ENCODE data around the gene VWCE.
A peak's percentile ranks its signal among the peaks of the same experiment; 100 is the strongest.
"Not testable (repeated sequence)": the region's sequence is repeated elsewhere in the genome, so short reads cannot be mapped to it uniquely, and the experiment has no call there.

Gene VWCE

DNA sequence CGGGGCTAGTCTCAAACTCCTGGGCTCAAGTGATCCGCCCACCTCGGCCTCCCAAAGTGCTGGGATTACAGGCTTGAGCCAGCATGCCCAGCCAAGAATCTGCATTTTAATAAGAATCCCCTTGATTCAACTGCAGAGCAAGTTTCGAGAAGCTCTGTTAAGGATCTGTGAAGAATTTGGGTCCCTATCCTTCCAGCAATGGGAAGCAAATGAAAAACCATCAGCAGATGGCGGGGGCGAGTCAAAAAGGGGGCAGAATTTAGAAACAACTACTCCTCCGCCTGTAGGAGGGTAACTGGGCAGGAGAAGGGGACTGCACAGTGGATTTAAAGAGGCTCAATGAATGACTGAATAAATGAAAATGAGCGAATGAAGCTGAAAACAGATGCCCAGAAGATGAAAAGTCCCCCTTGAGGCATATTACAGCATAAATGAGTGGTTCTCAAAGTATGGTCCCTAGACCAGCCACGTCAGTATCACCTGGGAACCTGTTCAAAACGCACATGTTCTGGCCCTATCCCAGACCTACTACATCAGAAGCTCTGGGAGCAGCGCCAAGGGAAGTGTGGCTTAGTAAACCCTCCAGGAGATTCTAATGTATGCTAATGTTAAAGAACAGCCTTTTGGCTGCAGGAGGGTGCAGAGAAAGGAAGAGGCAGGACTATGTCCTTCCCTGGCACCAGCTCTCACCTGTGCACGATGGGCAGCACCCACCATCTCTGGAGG is 15.0 kb downstream of the VWCE start:
- no peak for DNase-seq

DNA sequence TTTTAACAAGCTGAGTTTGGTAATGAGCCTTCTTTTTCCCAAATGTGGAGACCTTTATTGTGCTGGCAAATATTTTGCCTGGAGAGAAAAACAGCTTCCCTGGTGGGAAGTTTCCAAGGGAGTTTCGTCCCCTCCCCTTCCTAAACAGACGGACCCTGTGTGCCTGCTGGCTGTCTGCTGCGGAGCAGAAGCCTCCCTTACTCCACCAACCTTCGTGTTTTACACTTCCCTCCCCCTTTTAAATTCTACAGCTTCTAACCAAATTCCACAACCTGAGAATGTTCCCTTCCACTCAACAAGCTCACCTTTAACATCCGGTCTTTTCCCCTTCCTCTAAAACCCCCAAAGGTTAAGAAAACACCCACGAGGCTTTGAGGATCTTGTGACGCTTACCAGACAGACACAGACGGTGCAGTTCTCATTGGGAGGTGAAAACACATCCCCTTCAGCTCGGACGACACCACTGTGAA is 17.1 kb downstream of the VWCE start:
- DNase-seq = no peak

DNA sequence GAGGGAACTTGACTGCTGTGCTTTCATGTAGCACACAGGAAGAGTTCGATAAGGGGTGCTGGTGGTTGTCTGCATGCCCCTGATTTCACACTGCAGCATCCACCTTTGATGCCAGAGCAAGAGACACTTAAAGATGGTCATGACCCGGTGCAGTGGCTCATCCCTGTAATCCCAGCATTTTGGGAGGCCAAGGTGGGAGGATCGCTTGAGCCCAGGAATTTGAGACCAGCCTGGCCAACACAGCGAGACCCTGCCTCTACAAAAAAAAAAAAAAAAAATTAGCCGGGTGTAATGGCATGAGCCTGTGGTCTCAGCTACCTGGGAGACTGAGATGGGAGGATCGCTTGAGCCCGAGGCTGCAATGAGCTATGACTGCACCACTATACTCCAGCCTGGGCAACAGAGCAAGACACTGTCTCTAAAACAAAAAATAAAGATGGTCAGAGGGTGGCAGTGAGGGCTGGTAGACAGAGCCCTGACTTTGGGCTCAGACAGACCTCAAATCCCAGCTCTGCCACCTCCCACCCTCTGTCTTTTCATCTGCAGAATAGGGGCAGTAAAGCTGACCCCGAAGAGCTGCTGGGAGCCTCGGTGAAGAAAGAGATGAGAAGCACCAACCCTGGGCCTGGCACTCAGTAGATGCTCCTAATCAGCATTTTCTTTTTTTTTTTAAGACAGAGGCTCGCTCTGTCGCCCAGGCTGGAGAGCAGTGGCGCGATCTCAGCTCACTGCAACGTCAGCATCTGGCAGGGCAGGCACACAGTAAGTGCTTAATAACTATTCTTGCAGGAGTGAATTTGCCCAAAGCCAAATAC is 17.7 kb downstream of the VWCE start:
- DNase-seq = no peak

DNA sequence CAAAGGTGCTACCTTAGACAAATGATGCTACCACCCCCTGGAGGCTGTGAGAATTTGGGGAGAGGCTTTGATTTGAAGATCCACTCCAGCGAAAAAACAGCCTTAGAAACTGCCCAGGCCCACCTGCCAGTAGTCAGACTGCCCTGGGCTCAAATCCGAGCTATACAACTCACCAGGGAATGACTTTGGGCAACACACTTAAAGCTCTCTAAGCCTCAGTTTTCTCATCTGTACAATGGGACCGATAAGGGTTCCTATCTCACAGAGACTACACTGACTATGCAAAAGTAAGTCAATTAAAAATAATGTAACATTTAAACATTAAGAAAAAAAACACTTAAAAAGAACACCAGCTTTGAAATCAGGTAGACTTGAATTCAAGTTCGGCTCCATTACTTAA is 19.9 kb downstream of the VWCE start:
- no peak for DNase-seq

DNA sequence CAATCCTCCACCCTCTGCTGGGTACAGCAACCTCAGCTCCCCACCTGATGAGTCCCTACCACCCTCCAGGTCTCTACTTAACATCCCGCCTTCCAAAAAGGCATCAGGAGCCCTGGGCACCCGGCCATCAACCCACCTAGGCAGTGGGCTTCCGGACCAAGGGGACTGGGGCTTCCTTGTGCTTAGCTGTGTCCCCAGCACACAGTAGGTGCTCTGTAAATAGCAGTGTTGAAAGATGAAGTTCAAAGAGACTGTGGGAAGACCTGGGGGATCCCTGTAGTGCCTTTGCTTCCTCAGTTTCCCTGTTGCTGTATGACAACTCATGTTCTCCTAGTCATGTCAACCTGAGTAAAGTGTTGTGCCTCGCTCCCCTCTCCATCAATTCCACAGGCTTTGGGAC is 21.0 kb downstream of the VWCE start:
- no peak for DNase-seq

DNA sequence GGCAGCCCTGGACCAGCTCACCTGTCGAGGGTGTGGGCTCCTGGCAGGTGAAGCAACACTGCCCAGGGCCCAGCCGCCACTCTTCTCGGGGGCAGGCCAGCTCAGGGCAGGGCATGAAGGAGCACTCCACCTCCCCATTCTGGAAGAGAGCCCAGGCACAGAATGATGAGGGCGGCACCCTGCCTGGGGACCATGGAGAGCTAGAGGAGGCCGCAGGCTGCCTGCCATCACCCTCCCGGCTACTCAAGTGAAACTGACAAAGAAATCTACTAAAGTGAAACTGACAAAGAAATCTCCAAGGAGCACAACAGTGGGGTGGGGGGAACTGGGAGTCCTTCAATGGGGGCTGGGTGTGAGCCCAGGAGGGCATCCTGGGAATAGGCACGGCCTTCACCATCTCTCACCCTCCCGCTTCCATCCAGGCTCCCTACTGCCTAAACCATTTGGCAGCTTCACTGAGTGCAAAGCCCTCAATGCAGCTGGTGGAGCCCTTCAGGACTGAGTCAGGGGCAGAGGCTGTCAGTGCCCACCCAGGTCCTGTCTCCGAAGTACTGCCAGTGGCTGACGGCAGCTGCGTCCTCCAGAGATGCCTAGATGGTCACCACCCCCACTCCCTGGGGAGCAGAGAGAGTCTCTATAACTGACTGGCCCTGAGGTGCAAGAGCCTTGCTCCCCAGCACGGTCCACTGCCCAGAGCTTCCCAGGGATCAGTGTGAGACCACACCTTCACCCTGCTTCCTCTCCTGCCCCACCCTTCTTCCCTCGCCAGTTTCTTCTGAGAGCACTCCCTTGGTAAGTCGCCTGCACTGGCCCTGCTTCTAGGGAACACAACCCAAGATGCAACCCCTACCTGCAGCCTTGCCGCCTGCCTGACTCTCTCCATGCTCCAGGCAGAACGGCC is 21.7 kb downstream of the VWCE start:
- no peak for DNase-seq

DNA sequence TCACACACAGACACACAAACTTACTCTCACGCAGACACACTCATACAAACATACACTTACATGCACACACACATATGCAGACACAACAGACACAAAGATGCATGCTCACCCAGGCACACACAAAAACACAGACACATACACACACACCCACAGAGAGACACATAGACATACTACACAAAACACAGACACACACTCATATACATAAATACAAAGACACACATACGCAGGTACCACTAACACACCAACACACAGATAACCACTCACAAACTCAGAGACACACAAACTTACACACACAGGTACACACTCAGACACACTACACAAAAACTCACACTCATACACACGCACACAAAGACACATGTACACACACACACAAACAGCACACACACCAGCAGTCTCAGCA is 22.4 kb downstream of the VWCE start:
- no peak for DNase-seq

DNA sequence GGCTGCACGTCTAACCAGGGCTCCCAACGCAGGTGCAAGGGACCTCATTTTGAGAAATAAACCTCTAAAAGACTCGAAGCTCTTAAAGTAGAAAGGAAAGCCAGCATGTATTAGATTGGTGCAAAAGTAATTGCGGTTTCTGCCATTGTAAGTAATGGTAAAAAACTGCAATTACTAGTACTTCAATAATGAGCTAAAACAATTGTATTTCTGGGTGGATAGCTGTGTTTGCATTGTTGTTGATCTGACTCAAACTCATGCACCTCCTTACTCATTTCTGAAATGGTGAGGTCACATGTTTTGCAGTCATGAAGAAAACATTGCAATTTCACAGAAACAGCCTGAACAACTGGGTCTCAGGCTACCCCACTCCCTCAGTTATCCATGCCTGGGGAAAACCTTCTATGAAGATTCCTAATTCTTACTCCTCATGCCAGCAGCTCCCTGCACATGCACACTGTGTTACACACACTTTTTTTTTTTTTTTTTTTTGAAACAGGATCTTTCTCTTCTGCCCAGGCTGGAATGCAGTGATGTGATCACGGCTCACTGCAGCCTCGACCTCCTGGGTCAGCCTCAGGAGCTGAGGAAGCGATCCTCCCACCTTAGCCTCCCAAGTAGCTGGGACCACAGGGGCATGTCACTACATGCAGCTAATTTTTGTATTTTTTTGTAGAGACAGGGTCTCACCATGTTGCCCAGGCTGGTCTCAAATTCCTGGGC is 24.6 kb downstream of the VWCE start:
- DNase-seq = no peak

DNA sequence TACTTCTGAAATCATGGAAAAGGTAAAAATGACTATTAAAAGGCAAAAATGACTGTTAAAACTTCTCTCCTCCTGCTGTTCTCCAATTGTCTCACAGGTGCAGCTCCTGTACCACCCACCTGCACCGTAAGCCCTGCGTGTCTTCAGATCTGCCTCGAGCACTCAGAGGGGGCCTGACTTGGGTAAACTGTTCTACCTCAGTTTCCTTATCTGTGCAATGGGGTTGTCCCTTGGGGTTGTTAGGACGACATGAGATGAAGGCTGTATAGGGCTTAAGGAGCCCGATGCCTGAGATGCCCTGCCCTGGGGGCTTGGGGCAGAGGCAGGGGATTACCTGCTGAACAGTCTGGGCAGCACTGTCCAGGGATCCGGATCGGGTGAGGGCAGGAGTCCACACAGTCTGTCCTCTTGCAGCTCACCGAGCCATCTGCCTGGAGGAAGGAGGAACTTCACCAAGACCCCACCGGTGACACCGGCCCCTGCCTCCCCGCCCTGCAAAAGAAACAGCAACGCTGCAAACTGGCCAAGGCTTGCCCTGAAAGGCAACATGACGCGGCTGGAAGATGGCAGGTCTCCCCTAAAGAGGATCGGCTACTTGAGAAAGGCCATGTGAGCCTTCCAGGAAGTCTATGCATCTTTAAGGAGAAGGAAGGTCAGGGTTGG is 26.4 kb downstream of the VWCE start:
- no peak for DNase-seq

DNA sequence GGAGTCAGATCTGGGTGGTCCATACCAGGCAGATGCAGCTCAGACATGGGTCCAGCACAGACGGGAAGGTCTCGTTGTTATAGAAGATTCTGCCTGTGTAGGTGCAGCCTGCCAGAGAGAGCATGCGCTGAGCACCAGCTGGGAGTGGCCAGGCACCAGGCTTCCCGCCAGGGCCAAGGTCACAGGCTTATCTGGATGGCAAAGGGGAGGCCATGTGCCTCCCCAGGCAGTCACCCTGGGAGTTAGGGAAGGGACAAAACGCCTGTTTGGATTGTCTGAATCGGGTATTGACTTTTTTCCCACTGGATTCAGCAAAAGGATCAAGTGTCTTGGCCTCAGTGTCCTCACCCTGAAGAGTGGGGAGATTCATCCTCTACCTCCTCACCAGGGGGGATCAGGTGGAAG is 27.7 kb downstream of the VWCE start:
- DNase-seq = no peak

DNA sequence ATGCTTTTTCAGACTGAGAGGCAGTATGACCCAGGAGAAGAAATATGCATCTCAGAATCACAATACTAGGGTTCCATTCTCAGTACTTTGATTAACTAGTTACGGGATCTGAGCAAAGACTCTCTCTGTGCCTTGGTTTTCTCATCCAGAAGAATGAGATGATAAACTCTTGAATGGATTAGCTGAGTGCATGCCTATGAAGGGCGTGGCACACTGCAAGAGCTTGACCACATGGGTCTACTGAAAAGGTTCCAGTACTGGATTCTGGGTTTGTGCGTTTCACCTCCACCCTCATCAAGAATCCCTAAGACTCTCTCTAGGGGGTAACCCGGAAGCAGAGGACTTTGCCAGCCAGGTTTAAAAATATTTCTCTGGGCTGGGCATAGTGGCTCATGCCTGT is 28.5 kb downstream of the VWCE start:
- DNase-seq = no peak

DNA sequence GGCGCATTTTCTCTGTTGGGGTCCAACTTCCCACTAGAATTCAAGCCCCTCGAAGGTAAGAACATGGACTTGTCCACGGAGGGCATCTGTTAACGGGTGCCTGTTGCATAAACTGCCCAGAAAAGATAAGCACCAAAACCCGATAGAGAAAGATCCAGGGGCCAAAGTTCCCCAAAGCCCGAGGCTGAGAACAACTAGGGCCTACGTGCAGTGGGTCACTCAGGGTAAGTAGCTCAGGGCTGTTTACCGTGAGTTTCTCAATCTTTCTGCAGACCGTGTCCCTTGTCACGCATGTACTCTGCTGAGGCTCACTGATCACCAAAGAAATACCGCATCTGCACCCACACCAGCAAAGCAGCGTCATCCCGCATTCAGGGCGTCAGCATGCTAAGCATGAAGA is 29.8 kb downstream of the VWCE start:
- no peak for DNase-seq

DNA sequence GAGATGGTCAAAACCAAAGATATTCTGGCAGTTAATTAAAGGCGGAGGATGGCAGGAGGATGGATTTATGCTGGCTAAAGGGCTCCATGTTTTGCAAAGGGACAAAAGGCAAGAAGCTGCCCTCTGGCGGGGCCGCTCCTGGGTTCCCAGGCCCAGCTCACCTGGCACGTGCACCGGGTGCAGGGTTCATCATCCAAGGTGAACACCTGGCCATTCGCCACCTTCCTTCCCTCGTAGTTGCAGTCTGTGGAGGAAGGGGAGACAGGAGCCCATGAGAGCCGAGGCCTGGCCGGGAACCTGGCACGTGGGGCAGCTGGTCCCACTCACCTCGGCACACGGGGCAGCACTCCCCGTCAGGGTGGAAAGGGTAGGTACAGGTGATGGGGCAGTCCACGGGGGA is 30.3 kb downstream of the VWCE start:
- no peak for DNase-seq

DNA sequence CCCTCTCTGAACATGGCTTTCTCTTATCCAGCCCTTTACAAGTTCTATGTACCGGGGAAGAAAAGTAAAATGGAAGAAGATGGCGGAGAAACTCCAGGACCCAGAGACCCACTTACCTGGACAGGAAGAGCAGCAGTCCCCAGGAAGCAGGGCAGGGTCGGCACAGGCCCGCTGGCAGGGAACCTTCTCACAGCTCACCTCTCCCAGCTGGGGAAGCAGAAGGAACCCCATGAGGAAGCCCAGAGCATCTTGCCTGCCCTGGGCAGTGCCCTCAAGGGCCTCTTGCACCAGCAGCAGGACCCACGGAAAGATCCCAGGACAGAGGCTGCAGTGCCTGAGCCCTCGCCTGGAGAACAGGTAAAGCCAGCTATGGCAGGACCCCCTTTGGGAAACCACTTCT is 30.7 kb downstream of the VWCE start:
- DNase-seq = no peak

DNA sequence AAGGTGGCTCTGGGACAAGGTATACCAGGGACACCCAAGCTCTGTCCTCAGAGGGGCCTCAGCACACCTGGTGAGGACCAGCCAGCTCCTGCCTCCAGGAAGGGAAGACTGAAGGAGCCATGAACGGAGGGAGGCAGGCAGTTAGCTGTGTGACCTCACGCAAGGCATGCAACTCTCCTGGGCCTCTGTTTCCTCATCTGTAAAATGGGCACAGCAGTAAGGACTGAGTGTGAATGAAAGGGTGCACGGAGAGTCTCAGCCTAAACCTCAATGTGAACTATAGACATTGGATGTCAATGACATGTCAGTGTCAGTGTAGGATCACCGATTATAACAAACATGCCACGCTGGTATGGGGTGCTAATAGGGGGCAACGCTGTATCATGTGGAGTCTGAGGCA is 35.8 kb downstream of the VWCE start:
- no peak for DNase-seq

DNA sequence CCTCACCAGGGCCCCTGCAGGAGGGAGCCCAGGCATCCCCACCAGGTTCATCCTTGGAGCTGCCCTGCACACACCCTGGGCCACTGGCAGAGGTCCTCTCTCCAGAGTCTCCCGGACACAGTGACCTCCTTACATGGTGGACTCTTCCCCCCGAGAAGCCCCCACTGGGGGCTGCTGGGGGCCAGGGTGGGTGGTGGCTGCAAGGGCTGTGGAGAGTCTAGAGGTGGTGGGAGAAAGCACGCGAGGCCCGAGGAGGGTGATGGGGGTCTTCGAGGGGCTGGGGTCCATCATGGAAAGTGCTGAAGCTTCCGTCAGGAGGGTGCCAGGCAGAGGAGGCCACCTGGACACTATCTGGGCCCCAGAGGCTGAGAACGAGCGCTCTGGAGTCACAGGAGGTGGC is 36.6 kb downstream of the VWCE start:
- no peak for DNase-seq

DNA sequence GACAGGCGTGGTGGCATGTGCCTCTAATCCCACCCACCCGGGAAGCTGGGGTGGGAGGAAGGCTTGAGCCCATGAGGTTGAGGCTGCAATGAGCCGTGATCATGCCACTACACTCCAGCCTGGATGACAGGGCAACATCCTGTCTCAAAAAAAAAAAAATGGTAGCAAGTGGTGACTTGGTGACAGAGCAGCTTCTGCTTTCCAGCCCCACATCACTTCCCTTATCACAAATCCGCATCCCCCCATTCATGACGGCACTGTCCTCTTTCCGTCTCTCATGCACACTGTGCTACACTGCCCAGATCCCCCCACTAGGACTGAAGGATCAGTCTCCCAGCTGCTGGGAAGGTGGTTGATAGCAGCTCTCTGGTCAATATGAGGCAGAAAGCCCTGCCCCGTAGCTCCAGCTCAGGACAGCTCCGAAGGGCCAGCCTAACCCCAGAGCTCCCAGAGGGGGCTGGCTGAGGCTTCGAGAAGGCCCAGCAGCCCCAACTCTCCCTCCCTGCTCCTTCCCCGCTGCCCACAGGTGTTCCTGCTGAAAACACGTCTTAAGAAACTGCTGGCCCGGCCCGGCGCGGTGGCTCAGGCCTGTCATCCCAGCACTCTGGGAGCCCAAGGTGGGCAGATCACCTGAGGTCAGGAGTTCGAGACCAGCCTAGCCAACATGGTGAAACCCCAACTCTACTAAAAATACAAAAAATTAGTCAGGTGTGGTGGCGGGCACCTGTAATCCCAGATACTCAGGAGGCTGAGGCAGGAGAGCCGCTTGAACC is 38.2 kb downstream of the VWCE start:
- no peak for DNase-seq

DNA sequence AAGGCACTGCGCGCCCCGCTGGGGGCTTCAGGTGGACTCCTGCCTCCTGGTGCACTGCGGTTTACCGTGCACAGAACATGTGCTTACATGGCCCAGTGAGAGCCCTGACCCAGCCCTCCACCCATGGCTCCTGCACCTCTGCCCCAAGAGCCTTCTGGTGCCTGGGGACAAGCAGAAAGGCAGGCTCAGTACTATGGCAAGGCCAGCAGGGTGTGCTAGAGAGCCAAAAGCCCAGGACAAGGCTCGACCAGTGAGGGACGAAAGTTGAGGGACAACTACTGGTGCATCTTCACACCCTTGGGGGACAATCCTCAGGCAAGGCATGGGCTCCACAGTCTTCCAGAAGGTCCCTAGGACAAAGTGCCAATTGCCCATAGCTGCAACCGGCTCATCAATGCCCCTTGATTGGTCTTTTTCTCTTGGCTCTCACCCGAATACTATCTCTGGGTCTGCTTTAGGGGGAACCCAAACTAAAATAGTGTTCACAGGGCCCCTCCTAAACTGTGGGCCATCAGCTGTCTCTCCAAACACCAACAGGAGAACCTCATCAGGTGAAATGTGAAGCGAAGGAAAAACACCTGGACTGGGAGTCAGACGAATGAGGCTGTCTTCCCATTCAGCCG is 40.6 kb downstream of the VWCE start:
- DNase-seq = peak; percentile 61

DNA sequence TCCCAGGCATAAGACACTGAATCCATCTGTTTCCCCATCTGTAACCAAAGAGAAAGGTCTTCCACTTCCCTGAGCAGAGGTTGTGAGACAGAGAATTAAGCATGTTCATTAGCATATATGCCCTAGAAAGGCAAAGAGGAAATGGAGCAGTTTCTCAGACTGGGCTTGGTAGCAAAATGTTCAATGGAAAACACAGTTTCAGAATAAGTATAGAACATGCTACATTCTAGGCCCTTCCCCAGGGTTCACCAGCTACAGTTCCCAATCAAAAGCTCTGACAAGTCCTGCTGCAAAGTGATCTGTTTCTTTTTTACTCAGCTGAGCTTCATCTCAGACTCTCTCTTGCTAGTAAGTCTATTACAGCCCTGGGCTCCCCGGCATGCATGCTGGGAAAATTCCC is 42.8 kb downstream of the VWCE start:
- DNase-seq = not testable (repeated sequence)

DNA sequence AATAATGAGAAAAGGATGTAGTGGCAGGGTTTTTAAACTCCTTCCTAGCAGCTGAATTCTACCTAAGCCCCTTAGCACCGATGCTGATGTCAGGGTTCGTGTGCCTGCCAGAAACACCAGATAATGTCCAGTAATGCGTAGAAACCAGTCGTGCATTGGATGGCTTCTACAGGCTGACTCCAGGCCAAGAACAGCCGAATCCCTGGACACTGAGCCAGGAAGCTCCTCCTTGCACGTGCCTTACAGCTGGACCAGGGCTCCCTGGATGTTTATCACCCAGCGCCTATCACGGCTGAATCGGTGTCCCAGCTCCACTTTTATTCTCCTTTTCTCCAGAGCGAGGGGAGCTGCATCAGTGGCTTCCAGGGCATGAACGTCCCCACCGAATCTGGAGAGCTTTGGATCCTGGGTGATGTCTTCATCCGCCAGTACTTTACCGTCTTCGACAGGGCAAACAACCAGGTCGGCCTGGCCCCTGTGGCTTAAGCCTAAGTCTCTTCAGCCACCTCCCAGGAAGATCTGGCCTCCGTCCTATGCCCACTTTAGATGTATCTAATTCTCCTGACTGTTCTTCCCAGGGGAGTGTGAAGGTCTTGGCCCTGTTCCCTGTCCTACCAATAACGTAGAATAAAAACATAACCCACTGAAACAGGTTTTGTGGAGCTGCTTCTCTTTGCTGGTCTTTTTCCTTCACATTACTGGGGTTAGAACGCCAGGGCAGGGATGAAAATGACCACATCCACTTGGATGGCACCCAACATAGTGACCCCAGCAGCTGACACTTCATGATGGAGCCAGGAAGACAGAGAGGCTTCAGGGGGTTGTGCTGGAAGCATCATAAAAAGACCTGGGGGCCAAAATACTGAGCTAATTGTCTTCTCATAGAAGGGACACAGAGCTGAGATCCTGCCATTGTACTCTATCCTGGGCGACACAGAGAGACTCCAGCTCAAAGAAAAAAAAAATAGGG is 44.0 kb downstream of the VWCE start:
- DNase-seq = not testable (repeated sequence)

Measured in stimulated activated CD4-positive, alpha-beta T cell treated with anti-CD3 and anti-CD28 coated beads, Interleukin-12 subunit alpha, Interleukin-12 subunit beta, amount 100 ng/mL, for 4 hours (primary cell).